ENCODE data around the gene ADGRL1. TPM values are rescaled to one million over a fixed set of nuclear protein-coding genes. Genes with fewer than 3 reads are reported as not detected.

ADGRL1 gene
- total RNA-seq, 1 experiment from 2014 or later: 6.2 TPM

- DNase-seq (ENCODE audit: extremely low read depth, low read depth): no peak
These were observed 89.4 kb downstream of the ADGRL1 start for GRCh38 chr19:14116525-14116917.

GRCh38 chr19:14115756-14116155, 90.2 kb downstream of the ADGRL1 start:
- DNase-seq (ENCODE audit: extremely low read depth, low read depth): no peak

DNA sequence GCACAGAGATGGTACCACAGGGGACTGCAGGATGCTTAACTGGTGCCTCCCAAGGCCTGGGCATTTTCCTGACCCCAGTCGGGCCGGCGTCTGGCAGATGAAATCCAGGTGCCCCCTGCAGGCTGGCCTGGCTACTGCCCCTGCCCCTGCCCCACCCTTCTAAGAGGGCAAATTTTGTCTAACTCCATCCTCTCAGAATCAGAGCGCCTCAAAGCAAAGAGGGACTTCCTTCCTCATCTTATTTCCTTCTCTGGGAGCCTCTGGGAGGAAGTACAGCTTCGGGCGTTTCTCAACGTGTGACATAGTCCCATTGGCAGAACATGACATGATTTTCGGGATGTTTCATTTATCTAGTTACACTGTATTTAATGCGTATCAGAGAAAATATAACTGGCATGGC, 91.1 kb downstream of the ADGRL1 start:
- DNase-seq (ENCODE audit: extremely low read depth, low read depth): no peak

- no peak for DNase-seq (ENCODE audit: extremely low read depth, low read depth)
These were observed 91.5 kb downstream of the ADGRL1 start for GRCh38 chr19:14114439-14114838.

- no peak for DNase-seq (ENCODE audit: extremely low read depth, low read depth)
These were observed 92.1 kb downstream of the ADGRL1 start for GRCh38 chr19:14113762-14114414.

- no peak for DNase-seq (ENCODE audit: extremely low read depth, low read depth)
These were observed 93.1 kb downstream of the ADGRL1 start for GRCh38 chr19:14112809-14113385.

- DNase-seq (ENCODE audit: extremely low read depth, low read depth): no peak
These were observed 93.7 kb downstream of the ADGRL1 start for GRCh38 chr19:14112051-14112808.

- no peak for DNase-seq (ENCODE audit: extremely low read depth, low read depth)
These were observed 94.5 kb downstream of the ADGRL1 start for GRCh38 chr19:14111486-14111885.

DNA sequence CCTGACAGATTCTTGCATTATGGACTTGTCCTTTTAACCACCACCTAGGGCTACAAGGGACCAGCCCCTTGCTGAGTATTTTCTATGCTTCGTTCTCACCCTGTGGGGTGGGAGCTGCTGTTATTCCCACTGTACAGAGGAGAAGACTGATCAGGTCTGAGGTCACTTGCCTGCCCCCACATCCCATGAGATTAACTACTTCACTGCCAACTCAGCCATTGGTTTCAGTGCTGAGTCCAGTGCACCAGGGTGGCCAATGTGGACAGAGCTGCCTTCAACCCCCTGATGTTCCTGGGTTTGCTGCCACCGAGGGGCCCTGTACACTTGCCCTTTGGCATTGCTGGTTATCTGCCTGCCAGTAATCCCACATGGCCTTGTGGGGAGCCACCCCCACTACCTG, 95.3 kb downstream of the ADGRL1 start:
- no peak for DNase-seq (ENCODE audit: extremely low read depth, low read depth)

- DNase-seq (ENCODE audit: extremely low read depth, low read depth): no peak
These were observed 98.1 kb downstream of the ADGRL1 start for GRCh38 chr19:14107581-14108461.

- DNase-seq (ENCODE audit: extremely low read depth, low read depth): no peak
These were observed 99.1 kb downstream of the ADGRL1 start for GRCh38 chr19:14106840-14107239.

DNA sequence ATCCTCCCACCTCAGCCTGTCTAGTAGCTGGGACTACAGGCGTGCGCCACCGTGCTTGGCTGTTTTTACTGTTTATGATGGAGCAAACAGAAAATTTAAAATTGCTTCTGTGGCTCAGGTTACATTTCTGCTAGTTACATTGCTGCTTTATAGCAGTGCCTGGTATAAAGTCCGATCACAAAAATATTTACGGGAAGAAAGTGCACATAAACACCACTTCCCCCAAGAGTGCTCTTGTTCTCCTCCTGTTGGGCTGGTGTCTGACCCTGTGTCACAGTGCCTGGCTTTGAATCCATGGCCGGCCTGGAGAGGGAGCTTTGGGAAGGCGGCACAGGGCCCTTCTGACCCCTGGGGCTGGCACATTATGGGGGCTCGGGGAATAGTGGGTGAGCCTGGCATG, 100.3 kb downstream of the ADGRL1 start:
- DNase-seq (ENCODE audit: extremely low read depth, low read depth): no peak

DNA sequence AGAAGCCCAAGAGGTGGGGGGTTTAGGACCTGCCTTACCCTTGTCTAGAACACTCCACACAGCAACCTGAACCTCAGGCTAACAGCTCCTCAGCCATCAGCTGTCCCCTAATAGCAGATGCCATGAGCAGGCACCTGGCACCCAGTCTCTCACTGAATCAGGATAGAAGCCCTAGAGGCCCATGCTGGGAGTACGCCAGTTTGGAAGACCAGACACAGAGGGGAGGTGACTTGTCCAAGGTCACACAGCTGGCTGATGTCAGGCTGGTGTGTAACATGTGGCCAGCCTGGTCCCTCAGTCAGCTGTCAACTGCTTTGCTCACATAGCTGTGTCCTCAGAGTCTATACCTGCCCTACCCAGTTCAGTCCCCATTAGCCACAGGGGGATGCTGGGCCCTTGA, 102.7 kb downstream of the ADGRL1 start:
- no peak for DNase-seq (ENCODE audit: extremely low read depth, low read depth)

DNA sequence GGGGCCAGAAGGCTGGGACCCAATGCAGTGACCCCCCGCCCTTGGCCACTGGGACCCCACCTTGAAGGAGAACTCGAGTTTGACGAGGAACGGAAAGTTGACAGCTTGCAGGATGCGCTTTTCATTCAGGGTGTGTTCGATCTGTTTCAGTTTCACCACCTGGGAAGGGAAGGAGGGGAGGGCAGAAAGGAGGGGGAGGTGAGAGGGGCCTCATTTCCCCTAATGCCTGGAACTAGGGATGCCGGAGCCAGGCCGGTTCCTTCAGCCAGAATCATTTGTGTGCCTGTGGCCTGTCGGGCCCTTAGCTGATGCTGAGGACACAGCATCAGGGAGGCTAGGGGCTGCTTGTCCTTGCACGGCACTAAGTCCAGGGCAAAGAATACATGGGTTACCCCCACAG, 103.2 kb downstream of the ADGRL1 start:
- no peak for DNase-seq (ENCODE audit: extremely low read depth, low read depth)

DNA sequence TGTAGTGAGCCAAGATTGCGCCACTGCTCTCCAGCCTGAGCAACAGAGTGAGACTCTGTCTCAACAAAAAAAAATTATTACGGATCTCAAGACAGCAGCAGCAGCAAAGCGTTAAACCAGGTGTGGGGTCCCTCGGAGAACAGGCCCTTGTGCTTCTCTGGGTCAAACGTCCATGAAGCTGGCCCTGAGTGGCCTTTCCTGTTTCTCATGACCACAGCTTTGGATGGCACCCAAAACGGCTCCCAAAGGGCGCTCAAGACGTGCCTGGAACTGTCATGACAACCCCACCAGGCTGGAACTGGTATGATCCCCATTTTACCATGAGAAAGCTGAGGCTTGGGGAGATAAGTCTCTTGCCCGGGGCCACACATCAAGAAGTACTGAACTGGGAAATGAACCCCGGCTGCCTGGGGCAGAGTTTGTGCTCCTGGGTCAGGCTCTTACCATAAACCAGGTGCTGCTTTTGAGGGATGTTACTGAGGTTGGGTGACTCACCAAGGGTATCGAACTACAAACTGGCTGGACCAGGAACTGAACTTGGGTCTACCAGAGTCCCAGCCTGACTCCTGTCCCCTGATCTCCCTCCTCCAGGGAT, 103.8 kb downstream of the ADGRL1 start:
- DNase-seq (ENCODE audit: extremely low read depth, low read depth): no peak

- DNase-seq (ENCODE audit: extremely low read depth, low read depth): no peak
These were observed 104.9 kb downstream of the ADGRL1 start for GRCh38 chr19:14101003-14101545.

Measured in NCI-H460 (cell line).